AG09309 (cell line): Measurements from ENCODE around the gene TNFAIP8L1.

Experiments used
- DNase-seq: peaks from one replicate; pipeline ENCODE4 v3.0.0-alpha.2; 2010; ENCODE audit warnings: low read depth
- H3K4me3 ChIP-seq: 2 replicates; pipeline ENCODE4 v1.5.1; 2011; ENCODE audit warnings: mild to moderate bottlenecking, low read depth, low read length, moderate library complexity; ENCODE audit not compliant: control insufficient read depth
- TF ChIP-seq, protein P1 (sequence below): IDR thresholded peaks from 2 replicates; pipeline ENCODE4 v1.5.1; 2011; ENCODE audit warnings: mild to moderate bottlenecking, low read depth, low read length, inconsistent platforms; ENCODE audit not compliant: insufficient read depth, control insufficient read depth; ENCODE audit errors: missing control alignments

The TNFAIP8L1 gene

GRCh38 chr19:4638828-4639530 lies at the start of gene TNFAIP8L1:
Gene TNFAIP8L1, plus strand, starts transcription at chr19:4639516. Its CDS starts 12,354 bp downstream, at chr19:4651870.
- peak within 1 kb of the TSS; percentile 68 for H3K4me3 ChIP-seq
- TF ChIP-seq, protein P1, sequence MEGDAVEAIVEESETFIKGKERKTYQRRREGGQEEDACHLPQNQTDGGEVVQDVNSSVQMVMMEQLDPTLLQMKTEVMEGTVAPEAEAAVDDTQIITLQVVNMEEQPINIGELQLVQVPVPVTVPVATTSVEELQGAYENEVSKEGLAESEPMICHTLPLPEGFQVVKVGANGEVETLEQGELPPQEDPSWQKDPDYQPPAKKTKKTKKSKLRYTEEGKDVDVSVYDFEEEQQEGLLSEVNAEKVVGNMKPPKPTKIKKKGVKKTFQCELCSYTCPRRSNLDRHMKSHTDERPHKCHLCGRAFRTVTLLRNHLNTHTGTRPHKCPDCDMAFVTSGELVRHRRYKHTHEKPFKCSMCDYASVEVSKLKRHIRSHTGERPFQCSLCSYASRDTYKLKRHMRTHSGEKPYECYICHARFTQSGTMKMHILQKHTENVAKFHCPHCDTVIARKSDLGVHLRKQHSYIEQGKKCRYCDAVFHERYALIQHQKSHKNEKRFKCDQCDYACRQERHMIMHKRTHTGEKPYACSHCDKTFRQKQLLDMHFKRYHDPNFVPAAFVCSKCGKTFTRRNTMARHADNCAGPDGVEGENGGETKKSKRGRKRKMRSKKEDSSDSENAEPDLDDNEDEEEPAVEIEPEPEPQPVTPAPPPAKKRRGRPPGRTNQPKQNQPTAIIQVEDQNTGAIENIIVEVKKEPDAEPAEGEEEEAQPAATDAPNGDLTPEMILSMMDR = no peak
- DNase-seq = peak; percentile 59

DNA sequence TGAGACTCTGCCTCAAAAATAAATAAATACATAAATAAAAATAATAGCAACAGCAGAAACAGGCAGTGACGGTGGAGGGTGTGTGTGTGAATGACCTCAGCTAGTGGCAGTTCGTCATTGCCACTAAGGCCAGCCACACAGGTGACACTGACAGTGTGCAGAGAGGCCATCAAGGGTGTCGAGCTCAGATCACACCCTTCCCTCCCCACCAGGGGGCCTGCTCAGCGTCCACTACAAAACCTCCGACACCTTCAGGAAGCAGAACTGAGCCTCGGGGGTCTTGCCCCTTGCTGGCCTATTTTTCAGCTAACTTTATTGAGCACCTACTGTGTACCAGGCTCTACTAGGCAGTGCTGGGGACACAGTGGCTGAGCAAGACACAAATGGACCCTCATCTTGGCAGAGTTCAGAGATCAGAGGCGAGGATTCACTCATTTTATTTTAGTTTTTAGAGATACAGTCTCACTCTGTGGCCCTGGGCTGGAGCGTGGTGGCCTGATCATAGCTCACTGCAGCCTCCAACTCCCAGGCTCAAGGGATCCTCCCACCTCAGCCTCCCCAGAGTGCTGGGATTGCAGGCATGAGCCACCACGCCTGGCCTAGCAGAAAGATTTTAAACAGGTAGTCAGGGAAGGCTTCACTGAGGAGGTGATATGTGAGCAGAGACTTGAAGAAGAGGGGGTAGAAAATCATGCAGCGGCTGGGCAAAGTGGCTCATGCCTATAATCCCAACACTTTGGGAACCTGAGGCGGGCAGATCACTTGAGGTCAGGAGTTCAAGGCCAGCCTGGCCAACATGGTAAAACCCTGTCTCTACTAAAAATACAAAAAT lies 49.5 kb upstream of the TNFAIP8L1 start:
- TF ChIP-seq, protein P1 = peak; percentile 36
- no peak overlapping the region for H3K4me3 ChIP-seq
- no peak for DNase-seq

DNA sequence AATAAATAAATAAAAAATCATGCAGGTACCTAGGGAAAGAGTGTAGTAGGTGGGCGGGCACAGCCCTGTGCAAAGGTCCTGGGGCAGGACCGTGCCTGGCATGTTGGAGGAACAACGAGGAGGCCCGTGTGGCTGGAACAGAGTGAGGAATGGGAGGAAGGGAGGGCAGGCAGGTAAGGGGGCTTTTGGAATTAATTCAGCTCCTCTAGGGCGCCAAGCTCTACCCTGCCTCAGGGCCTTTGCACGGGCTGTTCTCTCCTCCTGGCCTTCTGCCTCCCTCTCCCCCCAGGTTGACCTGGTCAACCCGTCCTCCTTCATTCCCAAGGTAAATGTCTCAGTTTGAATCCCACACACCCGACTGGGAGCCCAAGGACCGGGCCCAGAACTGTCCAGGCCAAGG lies 48.8 kb upstream of the TNFAIP8L1 start:
- no peak for DNase-seq
- TF ChIP-seq, protein P1 = no peak
- no peak overlapping the region for H3K4me3 ChIP-seq

DNA sequence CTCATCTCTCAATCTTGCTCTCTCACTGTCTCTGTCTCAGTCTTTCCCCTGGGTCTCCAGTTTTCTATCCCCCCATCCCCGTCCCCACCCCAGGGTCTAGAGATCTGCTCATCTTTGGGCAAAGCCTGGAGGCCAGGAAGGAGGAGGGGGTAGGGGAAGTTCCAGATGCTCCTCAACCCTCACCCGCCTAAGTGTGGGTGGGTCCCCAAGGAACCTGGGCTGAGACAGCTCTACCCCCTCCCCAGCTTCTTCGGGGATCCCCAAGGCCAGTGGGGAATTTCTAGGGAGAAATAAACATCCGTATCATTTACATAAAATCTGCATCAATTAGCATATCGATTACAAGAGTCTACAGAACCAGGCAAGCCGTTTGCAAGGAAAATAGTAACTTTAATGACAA lies 48.0 kb upstream of the TNFAIP8L1 start:
- no peak overlapping the region for H3K4me3 ChIP-seq
- TF ChIP-seq, protein P1 = no peak
- DNase-seq = no peak

- no peak for DNase-seq
- no peak overlapping the region for H3K4me3 ChIP-seq
- TF ChIP-seq, protein P1 = no peak
These were observed 46.9 kb upstream of the TNFAIP8L1 start for GRCh38 chr19:4592445-4592844.

GRCh38 chr19:4593409-4593851 lies 45.9 kb upstream of the TNFAIP8L1 start:
- TF ChIP-seq, protein P1 = no peak
- DNase-seq = peak; percentile 14

More at GRCh38 chr19:4593409-4593851, 45.9 kb upstream of the TNFAIP8L1 start:
- no peak overlapping the region for H3K4me3 ChIP-seq
